GM18951 (cell line): ENCODE data around the gene XPO6.

ENCODE experiments used
- POLR2A ChIP-seq: IDR thresholded peaks from 4 replicates; pipeline ENCODE4 v1.6.1; 2011; ENCODE audit warnings: mild to moderate bottlenecking; ENCODE audit not compliant: insufficient read length, insufficient read depth; ENCODE audit errors: extremely low read depth
- in situ Hi-C: fragments of 300-500 bp; cut with MboI; formaldehyde crosslinking; loops from one replicate; pipeline ENCODE4 v1.12.0; 2022; ENCODE audit warnings: low sequenced_read_pairs, mixed read lengths, inconsistent platforms; ENCODE audit not compliant: unreplicated experiment

Gene XPO6

DNA sequence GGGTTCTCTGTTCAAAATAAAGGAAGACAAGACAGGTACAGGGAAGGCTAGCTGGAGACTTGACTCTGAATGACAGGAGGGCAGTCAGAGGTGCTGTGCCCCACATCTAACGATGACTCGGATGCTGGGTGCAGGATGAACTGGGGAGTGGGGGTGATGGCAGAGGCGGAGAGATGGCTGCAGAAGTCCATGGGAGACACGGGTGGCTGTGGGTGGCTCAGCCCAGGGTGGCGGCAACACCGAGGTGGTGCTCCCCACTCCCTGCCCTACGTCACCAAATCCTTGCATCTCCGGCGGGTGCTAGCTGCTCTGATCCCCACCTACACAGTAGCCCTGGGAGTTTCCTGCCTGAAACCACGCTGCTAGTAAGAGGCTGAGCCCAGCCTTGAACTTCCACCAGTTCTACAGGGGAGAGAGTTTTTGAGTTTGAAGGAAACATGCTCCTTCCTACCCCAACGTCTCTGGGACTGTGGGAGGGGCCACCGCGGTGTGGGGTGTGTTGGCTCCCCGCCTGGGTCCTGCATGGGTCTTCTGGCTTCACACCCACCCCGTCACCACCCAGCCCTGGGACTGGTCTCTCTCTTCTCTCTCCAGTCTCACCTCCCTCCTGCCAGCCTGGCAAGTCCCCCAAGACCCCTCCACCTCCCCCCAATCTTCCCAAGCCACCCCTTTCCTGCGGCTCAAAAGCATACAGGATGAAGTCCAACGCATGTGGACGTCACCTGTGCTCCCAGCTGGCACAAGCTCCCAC lies 152.8 kb downstream of the XPO6 start:
- in situ Hi-C loops = no loop called here
- no peak for TF ChIP-seq POLR2A

GRCh38 chr16:28057949-28058348 lies 153.8 kb downstream of the XPO6 start:
- in situ Hi-C loops = no loop called here
- no peak for TF ChIP-seq POLR2A

- no peak for TF ChIP-seq POLR2A
- in situ Hi-C loops = no loop called here
Measured at GRCh38 chr16:28053461-28053860, 158.3 kb downstream of the XPO6 start.

DNA sequence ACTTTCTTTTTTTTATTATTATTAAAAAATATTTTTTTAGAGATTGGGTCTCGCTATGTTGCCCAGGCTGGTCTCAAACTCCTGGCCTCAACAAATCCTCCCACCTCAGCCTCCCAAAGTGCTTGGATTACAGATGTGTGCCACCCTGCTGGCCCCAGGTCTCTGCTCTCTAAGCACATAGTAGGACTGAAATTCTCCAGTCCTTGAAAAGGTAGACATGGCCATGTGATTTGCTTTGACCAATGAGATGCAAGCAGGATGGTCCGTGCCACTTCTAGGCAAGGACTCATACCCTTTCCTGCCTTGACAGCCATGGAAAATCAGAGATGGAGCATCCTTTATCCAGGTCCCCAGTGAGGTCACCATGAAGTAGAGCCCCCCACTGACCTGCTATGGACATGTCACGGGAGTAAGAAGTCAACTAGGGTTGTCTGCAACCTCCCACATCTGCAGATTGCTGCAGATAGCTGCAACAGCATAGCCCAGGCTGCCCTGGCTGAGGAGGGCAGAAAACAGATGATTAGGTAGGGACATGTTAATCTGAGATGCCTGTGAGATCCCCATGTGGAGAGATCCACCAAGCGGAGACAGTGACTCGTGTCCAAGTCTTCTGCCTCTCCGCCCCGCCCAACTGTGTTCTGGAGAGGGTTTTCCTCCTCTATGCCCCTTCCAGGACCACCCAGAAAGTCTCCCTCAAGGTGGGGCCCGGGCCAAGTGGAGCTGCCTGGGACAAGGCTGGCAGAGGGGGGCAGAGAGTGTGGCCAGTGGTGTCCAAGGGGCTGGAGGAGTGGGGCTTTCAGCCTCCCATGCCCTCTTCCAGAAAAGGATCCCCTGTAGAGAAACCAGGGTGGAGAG lies 159.3 kb downstream of the XPO6 start:
- TF ChIP-seq POLR2A = no peak
- in situ Hi-C loops = no loop called here

- in situ Hi-C loops = no loop called here
- no peak for TF ChIP-seq POLR2A
Measured at GRCh38 chr16:28051486-28051885, 160.3 kb downstream of the XPO6 start.
